Left renal pelvis (tissue), 4 donors: ENCODE data around the gene PSMB7. TPM values are rescaled to one million over a fixed set of nuclear protein-coding genes. Genes with fewer than 3 reads are reported as not detected.

ENCODE experiments used
- DNase-seq, 4 donors: peaks; one replicate each; pipeline ENCODE4 v3.0.0-alpha.2; 2013; ENCODE audit warnings: low read depth in 4 of 4, low spot score in 3 of 4
- polyA plus RNA-seq, 4 donors: library from polyadenylated mRNA; unstranded; fragments of 120-200 nt; gene quantifications; one replicate each; pipeline ENCODE4 v1.2.1, GENCODE V29; 2013; ENCODE audit not compliant: insufficient read length in 4 of 4

Gene PSMB7
- polyA plus RNA-seq, 4 donors = 185 to 224 (median 209) TPM

DNA sequence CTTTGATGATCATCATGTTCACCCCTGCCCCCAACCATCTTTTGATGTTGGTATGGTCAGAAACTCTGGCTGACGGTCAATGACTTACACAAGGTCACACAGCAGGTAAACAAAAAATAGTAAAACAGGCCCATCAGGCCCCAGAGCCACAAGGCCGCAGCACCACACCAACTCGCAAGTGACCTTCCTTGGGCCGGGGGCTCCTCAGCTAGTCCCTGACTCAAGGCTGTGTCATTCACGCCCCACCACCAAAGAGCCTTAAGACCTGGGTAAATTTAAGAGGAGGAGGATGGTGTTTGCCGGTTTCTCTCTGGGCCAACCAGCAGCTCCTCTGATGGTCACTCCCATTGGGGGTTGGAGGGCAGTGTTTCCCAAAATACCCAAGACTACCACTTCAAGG, 55.8 kb downstream of the PSMB7 start:
- no peak for DNase-seq

DNA sequence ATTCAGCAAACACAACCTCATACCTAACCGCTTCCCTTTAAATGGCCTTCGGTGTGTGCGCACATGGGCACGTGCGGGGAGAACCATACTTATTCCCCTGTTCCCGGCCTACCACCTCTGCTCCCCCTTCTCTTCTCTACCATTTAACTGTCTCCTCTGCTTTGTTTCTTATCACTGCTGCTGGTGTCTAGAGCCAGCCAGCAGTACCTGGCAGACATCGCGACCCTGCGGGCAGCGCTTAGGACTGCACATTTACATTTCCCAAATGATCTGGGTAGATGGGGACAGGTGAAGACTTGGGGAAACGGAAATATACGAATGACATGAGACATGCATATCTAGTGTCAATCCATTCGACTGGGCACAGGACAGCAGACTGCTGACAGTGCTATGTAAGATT, 56.6 kb downstream of the PSMB7 start:
- DNase-seq = no peak

DNA sequence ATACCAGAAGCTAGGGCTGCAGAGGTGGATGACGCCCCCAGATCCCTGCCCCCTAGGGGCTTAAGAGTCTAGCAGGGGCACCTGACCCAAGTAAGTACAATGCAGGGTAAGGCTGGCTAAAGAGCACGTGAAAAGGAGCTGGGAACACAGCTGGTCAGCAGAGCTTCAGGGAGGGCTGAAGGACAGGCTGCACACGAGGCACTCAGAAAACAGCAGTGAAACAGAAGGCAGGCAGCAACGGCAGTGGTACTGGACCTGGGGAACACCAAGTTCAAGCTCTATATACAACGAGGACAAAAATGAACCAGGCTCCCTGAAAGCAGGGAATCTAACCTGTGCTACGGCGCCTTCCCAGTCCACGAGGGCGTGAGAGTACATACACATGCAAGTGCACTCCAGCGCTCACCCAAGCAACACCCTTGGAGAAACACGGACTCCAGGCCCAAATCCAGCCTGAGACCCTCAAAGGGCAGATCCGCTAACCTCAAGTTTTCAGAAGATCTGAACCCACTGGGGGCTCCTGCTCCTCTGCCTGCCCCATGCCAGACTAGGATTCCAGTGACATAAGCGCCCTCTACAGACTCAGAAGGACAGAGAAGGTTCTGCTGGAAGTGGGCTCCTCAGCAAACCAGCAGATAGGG, 57.4 kb downstream of the PSMB7 start:
- no peak for DNase-seq

DNA sequence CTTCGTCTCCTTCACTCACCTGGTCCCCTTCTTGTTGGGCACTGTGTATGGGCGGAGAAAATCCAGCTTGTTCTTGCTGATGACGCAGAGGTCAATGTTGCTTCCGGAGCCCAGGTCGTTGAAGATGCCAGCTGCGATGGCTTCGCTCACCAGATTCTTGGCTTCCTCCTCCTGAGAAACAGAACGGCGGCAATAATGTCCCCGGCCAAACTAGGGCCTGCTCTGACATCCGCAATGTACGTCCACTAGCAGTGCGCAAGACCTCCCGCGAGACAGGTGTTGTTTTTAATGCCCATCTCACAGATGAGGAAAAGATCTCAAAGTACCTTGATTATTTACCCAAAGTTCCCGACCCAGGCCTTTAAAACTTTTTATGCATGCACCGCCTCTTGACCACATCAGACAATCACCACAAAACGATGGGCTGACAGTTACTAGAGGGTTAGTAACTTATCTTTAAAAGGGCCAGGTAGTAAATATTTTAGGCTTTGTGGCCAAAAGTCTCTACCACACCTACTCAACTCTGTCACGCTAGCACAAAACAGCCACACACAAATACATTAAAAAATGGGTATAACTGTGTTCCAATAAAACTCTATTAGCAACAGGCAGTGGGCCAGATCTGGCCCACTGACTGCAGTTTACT, 58.4 kb downstream of the PSMB7 start:
- DNase-seq = no peak

DNA sequence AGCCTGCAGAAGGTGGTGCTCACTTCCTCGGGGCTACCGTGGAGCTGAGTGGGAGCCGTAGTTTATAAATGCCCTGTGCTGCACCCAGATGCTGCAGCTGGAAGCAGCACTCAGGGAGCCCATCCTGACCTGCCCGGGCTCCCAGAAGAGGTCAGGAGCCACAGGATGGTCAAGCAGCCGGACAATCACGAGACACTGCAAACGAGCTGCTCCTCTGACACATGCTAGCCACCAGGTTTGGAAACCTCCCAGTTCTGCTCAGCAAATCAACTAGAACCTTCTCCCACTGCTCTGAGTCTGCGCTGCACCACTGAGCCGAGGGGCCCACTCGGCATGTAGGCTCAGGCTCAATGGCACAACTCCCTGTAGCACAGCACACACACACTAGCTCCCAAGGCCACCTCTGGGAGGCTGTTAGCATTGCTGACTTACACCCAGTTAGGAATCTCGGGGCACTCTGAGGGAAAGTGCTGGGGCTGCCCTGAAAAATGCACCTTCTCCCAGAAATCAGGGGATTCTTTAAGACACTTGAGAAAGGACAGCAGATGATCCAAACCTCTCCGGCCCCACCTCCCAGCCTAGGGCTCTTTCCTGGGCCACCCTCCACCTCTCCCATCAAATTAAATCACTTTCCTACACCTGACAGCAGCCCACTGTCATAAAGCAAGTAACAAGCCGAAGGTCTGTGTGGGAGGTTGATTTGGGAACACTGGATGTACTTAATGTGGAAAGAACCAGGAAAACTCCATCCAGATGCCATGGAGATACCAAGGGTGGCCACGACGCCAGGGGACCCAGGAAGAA, 59.1 kb downstream of the PSMB7 start:
- DNase-seq = no peak

DNA sequence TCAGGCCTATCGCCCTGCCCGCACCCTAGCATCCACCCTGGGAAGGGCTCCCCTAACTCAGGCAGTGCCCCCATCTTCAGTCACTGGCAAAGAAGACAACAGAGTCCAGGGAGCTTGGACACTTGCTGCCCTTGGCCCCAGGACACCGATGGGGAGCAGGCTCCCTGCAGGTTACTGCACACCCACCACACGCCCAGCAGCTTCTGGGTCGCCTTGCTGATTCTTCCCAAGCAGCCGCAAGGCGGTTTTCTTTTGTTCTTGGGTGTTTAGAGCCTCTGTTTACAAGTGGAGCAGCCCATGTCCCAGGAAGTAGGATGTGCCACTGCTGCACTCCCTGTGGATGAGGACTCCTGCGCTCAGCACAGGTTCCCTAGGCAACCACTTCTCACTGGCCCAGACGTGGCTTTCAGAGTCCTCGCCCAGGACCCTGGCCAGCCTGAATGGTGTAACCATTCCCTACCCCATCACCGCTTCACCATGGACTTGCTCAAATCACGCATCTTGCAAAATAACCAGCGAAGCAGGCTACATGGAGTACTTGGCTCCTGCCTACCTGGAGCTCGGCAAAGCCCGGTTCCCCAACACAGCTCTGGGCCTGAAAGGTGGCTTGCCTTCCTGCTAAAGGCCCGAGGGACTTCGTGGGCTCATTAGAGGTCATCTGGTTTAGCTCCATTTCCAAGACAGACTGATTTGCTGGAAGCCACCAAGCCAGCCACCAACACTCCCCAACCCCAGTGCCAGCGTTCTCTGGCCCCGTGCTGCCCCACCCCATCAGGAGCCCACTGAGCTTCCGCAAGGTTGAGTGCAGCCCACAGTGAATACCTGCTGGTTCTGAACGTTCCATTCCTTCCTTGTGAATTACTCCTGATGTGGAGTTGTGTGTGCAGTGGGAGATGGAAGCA, 60.0 kb downstream of the PSMB7 start:
- no peak for DNase-seq

DNA sequence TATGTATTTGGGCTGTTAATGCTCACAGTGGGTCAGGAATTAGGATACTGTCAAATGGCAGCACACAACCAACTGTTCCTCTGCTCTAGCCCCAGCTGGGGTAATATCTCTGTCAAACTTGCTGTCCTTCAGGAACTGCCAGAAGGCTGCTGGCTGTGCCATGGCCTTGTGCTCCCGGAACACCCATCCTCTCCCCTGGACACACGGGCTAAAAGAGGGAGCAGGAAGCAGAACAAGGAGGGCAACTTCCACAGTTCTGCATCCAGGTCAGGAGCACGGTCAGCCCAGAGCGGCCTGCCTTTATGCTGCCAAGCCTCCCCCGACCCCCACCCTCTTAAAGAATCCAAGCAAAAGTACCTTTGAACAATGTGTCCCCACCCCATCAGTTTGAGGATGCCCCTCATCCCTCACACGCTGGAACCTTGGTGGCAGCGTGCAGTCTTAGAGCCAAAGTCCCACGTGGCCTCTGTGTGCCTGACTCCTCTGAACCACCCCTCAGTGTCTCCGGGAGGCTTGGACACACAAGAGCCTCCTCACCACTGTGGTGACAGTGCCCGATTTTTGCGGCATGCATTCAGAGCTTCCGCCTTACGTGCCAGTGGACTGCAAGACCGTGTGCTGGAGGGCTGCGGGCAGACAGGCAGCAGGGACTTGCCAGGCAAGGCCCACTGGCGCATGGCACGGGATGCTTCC, 60.8 kb downstream of the PSMB7 start:
- DNase-seq = no peak

DNA sequence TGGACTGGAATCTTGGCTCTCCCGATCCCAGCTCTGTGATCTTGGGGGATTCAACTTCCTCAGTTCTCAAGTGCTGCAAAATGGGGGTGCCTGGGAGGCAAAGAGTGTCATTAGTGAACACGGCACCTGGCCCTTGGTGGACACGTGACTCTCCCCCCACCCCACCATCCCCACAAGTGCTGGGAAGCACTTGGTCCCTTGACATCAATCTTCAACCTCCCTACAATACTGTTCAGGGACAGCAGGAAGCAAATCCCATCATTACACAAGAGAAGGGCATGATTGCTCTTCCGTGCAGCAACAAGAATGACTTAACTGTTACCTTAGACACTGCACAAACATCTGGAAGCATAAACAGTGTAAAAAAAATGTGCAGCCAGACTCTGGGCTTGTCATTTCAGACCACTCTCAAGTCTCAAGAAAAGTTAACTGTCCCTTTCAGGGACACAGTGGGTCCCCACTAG, 61.4 kb downstream of the PSMB7 start:
- DNase-seq = no peak

DNA sequence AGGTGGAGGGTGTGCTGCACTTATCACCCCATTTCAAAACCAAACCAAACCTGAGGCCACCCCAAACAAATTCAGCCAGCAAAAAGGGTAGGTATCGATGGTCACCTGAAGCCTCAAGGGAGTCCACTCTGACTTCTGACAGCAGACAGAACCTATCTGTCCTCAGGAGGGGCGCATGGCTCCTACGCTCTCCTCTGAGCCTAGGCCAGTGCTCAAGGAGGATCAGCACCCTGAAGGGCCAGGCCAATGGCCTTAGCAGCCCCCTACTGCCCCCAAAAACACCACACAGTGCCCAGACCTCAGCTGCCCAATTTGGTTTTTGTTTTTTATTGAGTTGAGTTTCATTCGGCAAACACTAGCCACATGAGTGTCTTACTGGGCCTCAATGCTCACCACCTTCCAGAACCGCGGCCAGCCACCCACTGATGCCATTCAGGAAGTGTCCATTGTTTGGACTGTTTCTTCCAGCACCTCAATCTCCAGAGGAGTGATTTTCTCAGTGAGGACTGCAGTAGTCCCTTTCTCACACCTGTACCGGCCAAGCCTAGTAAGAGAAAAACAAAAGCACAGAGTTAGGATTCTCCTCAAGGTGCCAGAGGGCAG, 62.0 kb downstream of the PSMB7 start:
- no peak for DNase-seq

DNA sequence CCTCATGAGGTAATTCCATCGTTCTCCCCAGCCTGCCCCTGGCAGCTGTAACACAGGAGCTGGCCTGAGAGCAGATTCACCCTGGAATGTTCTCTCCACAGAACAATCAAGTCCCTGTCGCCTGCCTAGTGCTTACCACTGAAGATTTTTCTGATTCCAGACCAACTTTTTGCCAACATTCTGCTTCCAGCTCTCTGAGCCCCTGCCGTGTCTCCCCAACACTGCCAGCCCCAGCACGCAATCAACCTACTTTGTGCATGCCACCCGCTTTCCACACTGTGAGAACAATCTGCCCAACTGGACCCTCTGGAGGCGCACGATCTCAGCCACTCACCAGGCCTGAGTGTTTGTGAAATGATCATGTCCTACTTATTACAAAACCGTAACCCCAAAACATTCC, 62.6 kb downstream of the PSMB7 start:
- no peak for DNase-seq

DNA sequence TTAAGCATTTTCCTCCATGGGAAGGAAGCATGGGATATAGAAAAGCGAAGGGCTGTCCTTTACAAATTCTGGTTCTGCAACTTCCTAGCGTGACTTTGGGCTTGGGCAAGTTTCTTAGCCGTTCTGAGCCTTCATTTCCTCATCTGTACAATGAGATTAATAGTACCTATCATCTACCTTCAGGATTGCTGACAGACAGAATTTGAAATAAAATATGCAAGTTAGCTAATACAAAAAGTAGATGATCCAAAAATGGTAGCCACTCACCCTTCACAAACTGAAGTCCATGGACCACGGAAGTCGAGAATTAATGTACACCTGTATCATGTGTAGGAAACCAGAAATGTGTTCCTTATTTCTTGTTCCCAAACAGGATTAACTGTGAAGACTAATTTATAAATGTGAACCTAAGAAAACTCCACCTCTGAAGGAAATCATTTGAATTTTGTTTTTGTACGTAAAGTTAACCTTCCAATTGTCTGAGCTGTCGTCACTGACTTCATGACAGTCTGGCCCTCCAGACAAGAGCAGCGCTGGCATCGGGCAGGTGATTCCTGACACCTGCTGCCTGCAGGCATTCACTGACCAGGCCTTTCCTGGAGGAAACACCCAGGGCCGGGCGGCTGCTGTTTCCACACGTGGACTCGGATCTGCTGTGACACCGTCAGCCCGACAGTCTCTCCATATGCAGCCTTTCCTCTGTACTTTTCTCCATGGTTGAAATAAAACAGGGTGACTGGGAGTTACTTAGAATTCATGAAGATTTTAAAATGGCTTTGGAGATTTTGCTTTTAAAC, 63.4 kb downstream of the PSMB7 start:
- no peak for DNase-seq

DNA sequence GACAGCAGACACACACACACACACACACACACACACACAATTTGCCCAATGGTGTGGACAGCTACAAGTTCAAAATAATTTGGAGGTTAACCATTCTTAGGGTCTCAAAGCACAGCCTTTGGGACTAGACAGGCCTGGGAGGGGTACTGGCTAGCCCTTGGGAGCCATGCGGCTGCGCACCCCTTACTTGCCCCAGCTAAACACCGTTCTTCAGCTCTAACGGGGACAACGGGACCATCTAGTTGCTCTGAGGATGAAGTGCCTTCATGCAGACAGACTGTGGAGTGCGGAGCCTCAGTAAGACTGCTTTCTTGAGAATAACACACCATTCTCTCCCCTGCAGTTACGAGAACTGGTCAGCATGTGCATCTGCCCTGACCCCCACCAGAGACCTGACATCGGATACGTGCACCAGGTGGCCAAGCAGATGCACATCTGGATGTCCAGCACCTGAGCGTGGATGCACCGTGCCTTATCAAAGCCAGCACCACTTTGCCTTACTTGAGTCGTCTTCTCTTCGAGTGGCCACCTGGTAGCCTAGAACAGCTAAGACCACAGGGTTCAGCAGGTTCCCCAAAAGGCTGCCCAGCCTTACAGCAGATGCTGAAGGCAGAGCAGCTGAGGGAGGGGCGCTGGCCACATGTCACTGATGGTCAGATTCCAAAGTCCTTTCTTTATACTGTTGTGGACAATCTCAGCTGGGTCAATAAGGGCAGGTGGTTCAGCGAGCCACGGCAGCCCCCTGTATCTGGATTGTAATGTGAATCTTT, 64.6 kb downstream of the PSMB7 start:
- DNase-seq = no peak

DNA sequence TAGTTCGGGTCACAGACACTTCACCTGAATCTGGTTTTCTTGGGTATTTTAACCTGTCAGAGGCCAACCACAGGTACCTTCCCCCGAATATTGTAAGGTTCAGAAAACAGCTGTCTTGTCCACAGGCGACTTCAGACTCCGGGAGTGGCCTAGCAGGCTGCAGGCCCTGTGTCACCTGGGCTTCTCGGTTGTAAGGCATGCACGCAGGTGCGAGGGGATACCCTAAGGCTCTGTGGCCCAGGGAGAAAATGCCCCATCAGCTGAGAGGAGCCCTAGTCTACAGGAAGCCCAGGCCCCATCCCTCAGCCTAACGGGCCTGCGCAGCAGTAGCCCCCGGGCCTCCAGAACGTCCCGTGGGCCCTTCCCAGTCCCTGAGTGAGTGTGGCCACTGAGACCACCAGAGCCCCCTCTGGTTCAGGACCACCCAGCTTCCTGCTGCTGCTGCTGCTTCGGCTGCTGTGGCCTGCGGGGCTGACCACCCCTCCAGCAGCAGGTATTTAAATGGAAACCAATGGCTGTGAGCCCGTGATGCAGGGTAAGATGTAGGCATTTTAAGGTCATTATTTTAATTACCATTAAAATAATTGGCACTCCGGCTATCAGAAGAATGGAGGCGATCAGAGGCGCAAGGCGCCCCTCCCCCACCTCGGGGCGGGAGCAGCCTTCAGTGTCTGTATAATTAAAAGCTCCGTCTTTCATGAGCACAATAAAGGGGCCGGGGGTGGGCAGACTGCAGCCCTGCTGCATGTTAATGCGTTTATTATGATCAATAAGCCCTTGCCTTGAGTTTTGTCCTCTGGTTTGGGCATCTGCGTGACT, 65.4 kb downstream of the PSMB7 start:
- DNase-seq = no peak

DNA sequence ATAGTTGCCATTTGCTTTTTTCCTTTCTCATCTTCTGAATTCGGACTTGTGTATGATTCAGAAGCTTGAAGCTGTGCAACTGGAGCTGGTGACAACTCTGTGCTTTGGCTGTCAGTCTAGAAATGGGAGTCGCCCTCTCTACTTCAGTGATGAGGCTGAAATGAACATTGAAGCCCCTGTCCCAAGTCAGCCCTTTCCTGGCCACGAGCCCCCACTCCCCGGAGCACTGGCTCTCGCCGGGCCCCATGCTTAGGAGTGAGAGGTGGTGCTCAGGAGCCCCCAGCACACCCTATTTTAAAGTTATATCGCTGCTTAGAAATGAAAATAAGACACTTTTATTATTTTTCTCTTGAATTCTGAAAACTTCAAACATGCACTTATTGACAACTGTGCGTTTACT, 66.0 kb downstream of the PSMB7 start:
- DNase-seq = no peak

DNA sequence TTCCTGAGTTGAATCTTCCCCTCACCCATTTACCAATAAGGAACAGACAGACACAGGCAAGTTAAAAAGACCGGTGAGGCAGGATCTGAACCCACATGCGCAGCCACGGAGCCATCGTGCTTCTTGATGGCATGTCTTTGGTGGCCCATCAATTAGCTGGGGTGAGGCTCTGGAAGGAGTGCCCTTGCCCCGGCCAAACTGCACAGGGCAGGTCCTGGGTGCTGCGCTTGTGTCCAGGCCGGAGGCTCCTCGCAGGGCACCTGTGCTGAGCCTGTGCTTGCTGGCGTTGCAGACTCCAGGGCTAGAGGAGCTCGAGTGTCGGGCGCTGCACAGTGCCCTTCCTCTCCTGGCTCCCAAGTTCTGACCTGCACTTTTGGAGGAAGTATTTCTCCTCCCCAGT, 66.4 kb downstream of the PSMB7 start:
- no peak for DNase-seq

DNA sequence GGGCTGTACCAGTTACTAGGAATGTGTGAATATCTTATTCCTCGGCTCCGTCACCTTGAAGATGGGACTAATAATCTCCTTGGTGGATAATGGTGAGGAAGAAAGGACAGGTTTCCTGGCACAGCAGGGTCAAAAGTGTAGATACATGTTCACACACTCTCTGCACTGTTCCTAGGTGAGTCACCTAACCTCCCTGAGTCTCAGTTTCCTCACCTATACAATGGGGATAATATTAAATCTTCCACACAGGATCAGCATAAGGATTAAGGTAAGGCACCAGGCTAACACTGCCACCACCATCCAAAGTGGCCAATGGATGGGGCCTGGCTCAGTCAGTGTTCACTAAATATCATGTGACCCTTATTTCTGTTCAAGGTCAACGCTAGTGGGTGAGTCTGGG, 66.9 kb downstream of the PSMB7 start:
- no peak for DNase-seq

DNA sequence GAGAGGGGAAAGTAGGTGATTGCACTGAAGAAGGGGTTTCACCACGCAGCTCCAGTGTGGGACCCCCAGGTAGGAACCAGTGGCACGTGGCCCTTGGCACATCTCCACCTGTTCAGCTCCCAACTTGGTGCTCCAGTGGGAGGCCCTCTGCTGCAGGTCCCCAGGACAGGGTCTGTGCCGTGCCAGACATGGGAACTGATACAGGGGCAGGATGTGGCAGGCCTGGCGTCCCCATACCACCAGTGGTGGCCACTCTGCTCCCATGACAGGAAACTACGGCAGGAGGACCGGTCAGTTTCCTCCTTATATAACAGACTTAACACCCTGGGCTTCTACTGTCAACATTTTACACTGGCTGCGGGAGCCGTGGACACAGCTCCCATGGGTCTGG, 67.3 kb downstream of the PSMB7 start:
- DNase-seq = no peak
